Heart left ventricle (tissue), 16 donors: ENCODE data around the gene ESRP2. TPM values are rescaled to one million over a fixed set of nuclear protein-coding genes. Genes with fewer than 3 reads are reported as not detected.
A peak's percentile ranks its signal among the peaks of the same experiment; 100 is the strongest.

ENCODE experiments used
- ATAC-seq, 4 donors: fragments of 200-7000 bp; cut with Tn5 transposase; one replicate each; pipeline ENCODE4 v1.9.1; 2020 to 2022; ENCODE audit warnings: moderate library complexity in 4 of 4, mild to moderate bottlenecking in 3 of 4, moderate number of reproducible peaks in 1 of 4
- DNase-seq, 5 donors: peaks; one replicate each; pipeline ENCODE4 v3.0.0-alpha.2; 2020
- H3K27ac ChIP-seq, 12 donors: fragments of 200-600 bp; sonication (generic) in 4 of 12; one replicate each; pipeline versions ENCODE4 v1.5.0 to v1.8.0; 2016 to 2022; ENCODE audit warnings: mild to moderate bottlenecking in 2 of 12
- H3K27me3 ChIP-seq, 9 donors: fragments of 200-600 bp; sonication (generic) in 2 of 9; one replicate each; pipeline versions ENCODE4 v1.5.1 to v1.8.0; 2016 to 2022; ENCODE audit warnings: mild to moderate bottlenecking in 3 of 9
- H3K36me3 ChIP-seq, 9 donors: fragments of 200-600 bp; sonication (generic) in 2 of 9; one replicate each; pipeline versions ENCODE4 v1.5.0 to v1.8.0; 2018 to 2022; ENCODE audit warnings: mild to moderate bottlenecking in 2 of 9
- H3K4me1 ChIP-seq, 12 donors: fragments of 200-600 bp; sonication (generic) in 4 of 12; one replicate each; pipeline versions ENCODE4 v1.5.0 to v1.8.0; 2016 to 2022; ENCODE audit warnings: mild to moderate bottlenecking in 3 of 12
- H3K4me3 ChIP-seq, 12 donors: fragments of 200-600 bp; sonication (generic) in 4 of 12; one replicate each; pipeline versions ENCODE4 v1.5.0 to v1.8.0; 2017 to 2022; ENCODE audit warnings: mild to moderate bottlenecking in 9 of 12, moderate library complexity in 4 of 12
- H3K9me3 ChIP-seq, 12 donors: fragments of 200-600 bp; sonication (generic) in 4 of 12; one replicate each; pipeline versions ENCODE4 v1.5.0 to v1.8.0; 2016 to 2022; ENCODE audit warnings: mild to moderate bottlenecking in 1 of 12
- CTCF ChIP-seq, 12 donors: fragments of 200-600 bp; sonication (generic) in 4 of 12; IDR thresholded peaks; one replicate each; pipeline versions ENCODE4 v1.5.0 to v1.8.0; 2018 to 2022; ENCODE audit warnings: antibody characterized with exemption in 12 of 12, mild to moderate bottlenecking in 5 of 12
- POLR2A ChIP-seq, 2 donors: fragments of 450-650 bp; IDR thresholded peaks; one replicate each; pipeline ENCODE4 v1.6.1; 2017; ENCODE audit warnings: antibody characterized with exemption in 2 of 2, mild to moderate bottlenecking in 2 of 2, moderate library complexity in 2 of 2
- WGBS, 4 donors: extraction: QIAGEN DNeasy Blood & Tissue Kit in 2 of 4; methylation state at CpG; one replicate each; pipeline versions ENCODE4 v1.1.5 to v1.1.7; 2013 to 2018; 5-methylcytosine and 5-hydroxymethylcytosine counted together
- intact Hi-C, 10 donors: fragments of 100-400 bp; cut with DNase I; formaldehyde crosslinking; loops; one replicate each; pipeline versions ENCODE4 v1.11.1 to v1.14.2; 2022
- polyA plus RNA-seq, 2 donors: library from polyadenylated mRNA; stranded (reverse); fragments of 200-250 nt; gene quantifications; one replicate each; pipeline ENCODE4 v1.2.3, GENCODE V29; 2013
- total RNA-seq, 9 donors: library from RNA; depleted of rRNA in 2 of 9; stranded (reverse); fragments of >200 nt in 2 of 9; fragmentation: NEBNext Ultra II Directional in 3 of 9; extraction: Animal tissue kit (Norgen Biotek cat#: 25700) in 3 of 9; gene quantifications; one replicate each; pipeline versions ENCODE4 v1.1.0 to v1.2.4, GENCODE V29; 2016 to 2023
- donor health status: ischemic (EF 13 %, LVEDD 7.1; RV severe dilation, severe dysfunction).
- donor health status: healthy with polysubstance abuse.
- donor health status: DM: no; HTN: yes; CAD: no.
- donor health status: DM: no; HTN: no; CAD: no.
- donor health status: ischemic (EF 25% LVEDD 6.9; RV normal size, moderate dysfunction).
- donor health status: ischemic (EF 25% LVEDD 5.7; RV mildly dilated, moderate dysfunction).
- donor health status: healthy.
- donor health status: DM: yes; HTN: yes; CAD: no.
- donor health status: ischemic (EF 35%, LVEDD 5.7; RV mildly dilated, moderate dysfunction).
- donor health status: nonischemic (EF 11% LVEDD 7.7; RV severe dilation, severe dysfunction).
- donor health status: DM: yes; HTN: yes; CAD: no.
- donor health status: PGD.
- donor health status: ischemic (EF 29% LVEDD 5.4; RV normal size, mild dysfunction).
- donor health status: nonischemic (EF 23%, LVEDD 6.1; RV moderate dilation, normal function).

The ESRP2 gene
- total and polyA plus RNA-seq, 11 donors = 0.15 to 1.9 (median 0.45) TPM; not detected in 1

DNA sequence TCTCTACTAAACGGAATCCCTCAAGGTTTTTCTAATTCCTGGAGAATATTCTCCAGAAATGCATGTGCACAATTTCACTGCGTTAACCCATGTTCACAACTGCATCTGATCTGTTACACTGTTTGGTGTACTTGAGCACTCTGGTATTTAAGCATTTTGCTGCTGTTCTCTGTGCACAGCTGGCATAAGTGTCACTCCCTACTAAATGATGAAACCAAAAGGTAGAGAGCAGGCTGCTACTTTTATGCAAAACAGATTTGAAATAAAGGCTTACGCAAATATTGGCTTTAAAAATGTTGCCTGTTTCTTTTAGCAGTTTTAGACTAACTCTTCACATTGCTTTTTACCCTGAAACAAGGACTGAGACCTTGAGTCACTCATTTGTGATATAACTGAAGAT is 41.7 kb downstream of the ESRP2 start:
- no peak overlapping the region for H3K27ac ChIP-seq
- H3K27me3 ChIP-seq = no peaks in the 10 kb centered on the region
- H3K9me3 ChIP-seq = no peaks in the 10 kb centered on the region
- ATAC-seq = no peak
- no peak for TF ChIP-seq CTCF (IDR thresholded peaks at IDR 0.05)
- TF ChIP-seq POLR2A (IDR thresholded peaks at IDR 0.05) = no peak
- no peak overlapping the region for H3K4me3 ChIP-seq
- WGBS, 4 donors = 83 to 90% (median 89%) methylated on average over 3 of the region's 3 CpGs
- peaks cover 0 to 52% (median 33%) of the 10 kb centered on the region in 9 donors for H3K36me3 ChIP-seq
- intact Hi-C loops = no loop called here
- H3K4me1 ChIP-seq = no peaks in the 10 kb centered on the region
- DNase-seq = no peak

GRCh38 chr16:68190736-68191510 is 45.0 kb downstream of the ESRP2 start:
- Histone ChIP-seq H3K27ac (peak overlapping the region in 1 of 12 donors; percentile 13), H3K36me3 (peaks cover 0 to 75% (median 65%) of the 10 kb centered on the region in 9 donors)

GRCh38 chr16:68190081-68190480 is 45.8 kb downstream of the ESRP2 start:
- 87 to 95% (median 93%) methylated on average over 1 of the region's 1 CpG for WGBS, 4 donors
- H3K27ac ChIP-seq = peak overlapping the region in 1 of 12 donors; percentile 13
- H3K4me1 ChIP-seq = no peaks in the 10 kb centered on the region
- no peaks in the 10 kb centered on the region for H3K9me3 ChIP-seq
- no peak for DNase-seq
- intact Hi-C loops = no loop called here
- H3K27me3 ChIP-seq = no peaks in the 10 kb centered on the region
- H3K4me3 ChIP-seq = no peak overlapping the region
- ATAC-seq = no peak
- TF ChIP-seq POLR2A (IDR thresholded peaks at IDR 0.05) (no peak), CTCF (IDR thresholded peaks at IDR 0.05) (no peak)
- H3K36me3 ChIP-seq = peaks cover 0 to 80% (median 73%) of the 10 kb centered on the region in 9 donors

More at GRCh38 chr16:68190736-68191510, 45.0 kb downstream of the ESRP2 start:
- Histone ChIP-seq H3K9me3 (no peaks in the 10 kb centered on the region), H3K4me1 (no peaks in the 10 kb centered on the region), H3K4me3 (no peak overlapping the region), H3K27me3 (no peaks in the 10 kb centered on the region)
- DNase-seq = no peak
- ATAC-seq = no peak
- WGBS, 4 donors = 87 to 100% (median 97%) methylated on average over 2 of the region's 2 CpGs
- intact Hi-C loops = no loop called here
- TF ChIP-seq CTCF (IDR thresholded peaks at IDR 0.05) = no peak

GRCh38 chr16:68188170-68188569 is 47.8 kb downstream of the ESRP2 start:
- 95 to 100% (median 98%) methylated on average over 3 to 10 of the region's 10 CpGs for WGBS, 4 donors
- TF ChIP-seq CTCF (IDR thresholded peaks at IDR 0.05) = no peak
- TF ChIP-seq POLR2A (IDR thresholded peaks at IDR 0.05) = no peak
- Histone ChIP-seq H3K27me3 (no peaks in the 10 kb centered on the region), H3K36me3 (peaks cover 0 to 95% (median 76%) of the 10 kb centered on the region in 9 donors), H3K27ac (no peak overlapping the region), H3K4me3 (no peak overlapping the region), H3K4me1 (no peaks in the 10 kb centered on the region), H3K9me3 (no peaks in the 10 kb centered on the region)
- ATAC-seq (no peak), DNase-seq (no peak)
- intact Hi-C loops = no loop called here
